Panc1 (cell line): ENCODE results near the gene UBLCP1.

ENCODE experiments used
- POLR2AphosphoS5 ChIP-seq: IDR thresholded peaks from 2 replicates; pipeline ENCODE4 v1.6.1; 2012; ENCODE audit warnings: mild to moderate bottlenecking, low read depth, low read length, moderate library complexity
- SIN3A ChIP-seq: IDR thresholded peaks from 2 replicates; pipeline ENCODE4 v1.6.1; 2012; ENCODE audit warnings: low read depth, mild to moderate bottlenecking, low read length, moderate library complexity, borderline replicate concordance; ENCODE audit not compliant: insufficient read depth
- TCF7L2 ChIP-seq: IDR thresholded peaks from 2 replicates; pipeline ENCODE4 v1.6.1; 2011; ENCODE audit warnings: mild to moderate bottlenecking, low read depth, low read length, inconsistent platforms
- TF ChIP-seq, protein P1 (sequence below): fragments of 450-650 bp; IDR thresholded peaks from 2 replicates; pipeline ENCODE4 v1.5.1; 2017; ENCODE audit warnings: mild to moderate bottlenecking
- TF ChIP-seq, protein P2 (sequence below), 2 experiments: IDR thresholded peaks; 2 replicates each; pipeline ENCODE4 v1.6.1; 2011 to 2012; ENCODE audit warnings: low read depth in 2 of 2, control low read depth in 1 of 2, low read length in 1 of 2, mild to moderate bottlenecking in 1 of 2, moderate library complexity in 1 of 2; ENCODE audit not compliant: insufficient read depth in 1 of 2

DNA sequence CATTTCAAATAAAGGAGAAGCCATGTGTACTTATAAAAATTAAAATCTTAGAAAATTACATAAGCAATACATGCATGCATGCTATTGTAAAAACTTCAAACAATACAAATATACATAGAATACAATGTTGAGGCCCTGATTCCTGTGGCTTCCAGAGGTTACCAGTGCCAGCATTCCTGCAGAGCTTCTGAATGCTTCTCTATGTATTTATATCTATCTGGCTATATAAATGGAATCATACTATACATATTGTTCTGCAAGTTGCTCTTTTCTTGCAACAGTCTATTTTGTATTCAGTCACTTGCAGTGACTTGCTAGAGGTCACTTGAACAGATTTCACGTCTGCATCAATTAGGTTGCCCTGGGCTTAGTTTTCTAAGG, 70.4 kb downstream of the UBLCP1 start:
- TF ChIP-seq, protein P1, sequence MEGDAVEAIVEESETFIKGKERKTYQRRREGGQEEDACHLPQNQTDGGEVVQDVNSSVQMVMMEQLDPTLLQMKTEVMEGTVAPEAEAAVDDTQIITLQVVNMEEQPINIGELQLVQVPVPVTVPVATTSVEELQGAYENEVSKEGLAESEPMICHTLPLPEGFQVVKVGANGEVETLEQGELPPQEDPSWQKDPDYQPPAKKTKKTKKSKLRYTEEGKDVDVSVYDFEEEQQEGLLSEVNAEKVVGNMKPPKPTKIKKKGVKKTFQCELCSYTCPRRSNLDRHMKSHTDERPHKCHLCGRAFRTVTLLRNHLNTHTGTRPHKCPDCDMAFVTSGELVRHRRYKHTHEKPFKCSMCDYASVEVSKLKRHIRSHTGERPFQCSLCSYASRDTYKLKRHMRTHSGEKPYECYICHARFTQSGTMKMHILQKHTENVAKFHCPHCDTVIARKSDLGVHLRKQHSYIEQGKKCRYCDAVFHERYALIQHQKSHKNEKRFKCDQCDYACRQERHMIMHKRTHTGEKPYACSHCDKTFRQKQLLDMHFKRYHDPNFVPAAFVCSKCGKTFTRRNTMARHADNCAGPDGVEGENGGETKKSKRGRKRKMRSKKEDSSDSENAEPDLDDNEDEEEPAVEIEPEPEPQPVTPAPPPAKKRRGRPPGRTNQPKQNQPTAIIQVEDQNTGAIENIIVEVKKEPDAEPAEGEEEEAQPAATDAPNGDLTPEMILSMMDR, result no peak
- TF ChIP-seq TCF7L2 (no peak), POLR2AphosphoS5 (no peak), SIN3A (no peak)
- TF ChIP-seq, protein P2, sequence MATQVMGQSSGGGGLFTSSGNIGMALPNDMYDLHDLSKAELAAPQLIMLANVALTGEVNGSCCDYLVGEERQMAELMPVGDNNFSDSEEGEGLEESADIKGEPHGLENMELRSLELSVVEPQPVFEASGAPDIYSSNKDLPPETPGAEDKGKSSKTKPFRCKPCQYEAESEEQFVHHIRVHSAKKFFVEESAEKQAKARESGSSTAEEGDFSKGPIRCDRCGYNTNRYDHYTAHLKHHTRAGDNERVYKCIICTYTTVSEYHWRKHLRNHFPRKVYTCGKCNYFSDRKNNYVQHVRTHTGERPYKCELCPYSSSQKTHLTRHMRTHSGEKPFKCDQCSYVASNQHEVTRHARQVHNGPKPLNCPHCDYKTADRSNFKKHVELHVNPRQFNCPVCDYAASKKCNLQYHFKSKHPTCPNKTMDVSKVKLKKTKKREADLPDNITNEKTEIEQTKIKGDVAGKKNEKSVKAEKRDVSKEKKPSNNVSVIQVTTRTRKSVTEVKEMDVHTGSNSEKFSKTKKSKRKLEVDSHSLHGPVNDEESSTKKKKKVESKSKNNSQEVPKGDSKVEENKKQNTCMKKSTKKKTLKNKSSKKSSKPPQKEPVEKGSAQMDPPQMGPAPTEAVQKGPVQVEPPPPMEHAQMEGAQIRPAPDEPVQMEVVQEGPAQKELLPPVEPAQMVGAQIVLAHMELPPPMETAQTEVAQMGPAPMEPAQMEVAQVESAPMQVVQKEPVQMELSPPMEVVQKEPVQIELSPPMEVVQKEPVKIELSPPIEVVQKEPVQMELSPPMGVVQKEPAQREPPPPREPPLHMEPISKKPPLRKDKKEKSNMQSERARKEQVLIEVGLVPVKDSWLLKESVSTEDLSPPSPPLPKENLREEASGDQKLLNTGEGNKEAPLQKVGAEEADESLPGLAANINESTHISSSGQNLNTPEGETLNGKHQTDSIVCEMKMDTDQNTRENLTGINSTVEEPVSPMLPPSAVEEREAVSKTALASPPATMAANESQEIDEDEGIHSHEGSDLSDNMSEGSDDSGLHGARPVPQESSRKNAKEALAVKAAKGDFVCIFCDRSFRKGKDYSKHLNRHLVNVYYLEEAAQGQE (IDR thresholded peaks at IDR 0.05; ENCODE audit: insufficient read depth in 1 of 2, low read depth in 2 of 2, low read length in 1 of 2), result no peak
